HL-60 (cell line): ENCODE data around the gene TSPAN18.

ENCODE experiments used
- CTCF ChIP-seq: IDR thresholded peaks from one replicate; pipeline ENCODE4 v1.5.1; 2011; ENCODE audit warnings: low read length, control low read depth, inconsistent platforms; ENCODE audit not compliant: insufficient read depth
- GABPA ChIP-seq: IDR thresholded peaks from 2 replicates; pipeline ENCODE4 v1.6.1; 2012; ENCODE audit warnings: low read depth
- POLR2AphosphoS5 ChIP-seq: IDR thresholded peaks from 2 replicates; pipeline ENCODE4 v1.6.1; 2012; ENCODE audit warnings: low read depth
- SPI1 ChIP-seq: IDR thresholded peaks from 2 replicates; pipeline ENCODE4 v1.6.1; 2012; ENCODE audit warnings: low read depth, mild to moderate bottlenecking, borderline replicate concordance
- TF ChIP-seq, protein P1 (sequence below): IDR thresholded peaks from 2 replicates; pipeline ENCODE4 v1.6.1; 2012; ENCODE audit warnings: low read depth; ENCODE audit not compliant: insufficient replicate concordance

- TF ChIP-seq CTCF (no peak), POLR2AphosphoS5 (no peak), GABPA (no peak), SPI1 (no peak)
- TF ChIP-seq, protein P1, sequence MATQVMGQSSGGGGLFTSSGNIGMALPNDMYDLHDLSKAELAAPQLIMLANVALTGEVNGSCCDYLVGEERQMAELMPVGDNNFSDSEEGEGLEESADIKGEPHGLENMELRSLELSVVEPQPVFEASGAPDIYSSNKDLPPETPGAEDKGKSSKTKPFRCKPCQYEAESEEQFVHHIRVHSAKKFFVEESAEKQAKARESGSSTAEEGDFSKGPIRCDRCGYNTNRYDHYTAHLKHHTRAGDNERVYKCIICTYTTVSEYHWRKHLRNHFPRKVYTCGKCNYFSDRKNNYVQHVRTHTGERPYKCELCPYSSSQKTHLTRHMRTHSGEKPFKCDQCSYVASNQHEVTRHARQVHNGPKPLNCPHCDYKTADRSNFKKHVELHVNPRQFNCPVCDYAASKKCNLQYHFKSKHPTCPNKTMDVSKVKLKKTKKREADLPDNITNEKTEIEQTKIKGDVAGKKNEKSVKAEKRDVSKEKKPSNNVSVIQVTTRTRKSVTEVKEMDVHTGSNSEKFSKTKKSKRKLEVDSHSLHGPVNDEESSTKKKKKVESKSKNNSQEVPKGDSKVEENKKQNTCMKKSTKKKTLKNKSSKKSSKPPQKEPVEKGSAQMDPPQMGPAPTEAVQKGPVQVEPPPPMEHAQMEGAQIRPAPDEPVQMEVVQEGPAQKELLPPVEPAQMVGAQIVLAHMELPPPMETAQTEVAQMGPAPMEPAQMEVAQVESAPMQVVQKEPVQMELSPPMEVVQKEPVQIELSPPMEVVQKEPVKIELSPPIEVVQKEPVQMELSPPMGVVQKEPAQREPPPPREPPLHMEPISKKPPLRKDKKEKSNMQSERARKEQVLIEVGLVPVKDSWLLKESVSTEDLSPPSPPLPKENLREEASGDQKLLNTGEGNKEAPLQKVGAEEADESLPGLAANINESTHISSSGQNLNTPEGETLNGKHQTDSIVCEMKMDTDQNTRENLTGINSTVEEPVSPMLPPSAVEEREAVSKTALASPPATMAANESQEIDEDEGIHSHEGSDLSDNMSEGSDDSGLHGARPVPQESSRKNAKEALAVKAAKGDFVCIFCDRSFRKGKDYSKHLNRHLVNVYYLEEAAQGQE = no peak
Measured at GRCh38 chr11:44711113-44711786, 15.5 kb upstream of the TSPAN18 start.
